ENCODE results near the gene PCLAF.

DNA sequence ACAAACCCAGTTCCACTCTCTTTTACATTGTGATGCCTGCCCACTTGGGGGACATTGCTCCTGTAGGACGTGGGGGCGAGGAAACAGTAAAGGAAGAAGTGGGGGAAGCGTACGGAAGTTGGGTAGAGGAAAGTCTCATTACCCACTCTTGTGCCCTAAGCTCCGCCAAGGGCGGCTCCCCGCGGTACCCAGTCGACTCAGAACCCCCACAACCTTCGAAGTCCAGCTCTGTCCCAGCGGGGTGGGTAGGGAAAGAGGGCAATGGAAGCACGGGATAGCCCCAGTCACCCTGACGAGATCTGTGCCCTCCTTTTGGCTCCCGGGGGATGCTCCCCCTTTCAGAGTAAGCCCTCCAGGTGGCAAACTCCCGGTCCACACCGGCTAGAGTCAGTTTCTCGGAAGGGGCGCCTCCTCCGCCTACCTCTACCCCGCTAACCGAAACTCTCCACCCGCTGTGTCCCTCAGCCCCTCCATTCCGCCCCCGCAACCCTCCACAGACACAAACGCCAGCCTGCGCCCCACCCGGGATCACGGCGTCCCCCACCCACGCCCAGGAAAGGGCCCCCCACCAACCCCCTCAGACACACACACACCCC is 25.8 kb downstream of the PCLAF start:
- TF ChIP-seq, protein P1, sequence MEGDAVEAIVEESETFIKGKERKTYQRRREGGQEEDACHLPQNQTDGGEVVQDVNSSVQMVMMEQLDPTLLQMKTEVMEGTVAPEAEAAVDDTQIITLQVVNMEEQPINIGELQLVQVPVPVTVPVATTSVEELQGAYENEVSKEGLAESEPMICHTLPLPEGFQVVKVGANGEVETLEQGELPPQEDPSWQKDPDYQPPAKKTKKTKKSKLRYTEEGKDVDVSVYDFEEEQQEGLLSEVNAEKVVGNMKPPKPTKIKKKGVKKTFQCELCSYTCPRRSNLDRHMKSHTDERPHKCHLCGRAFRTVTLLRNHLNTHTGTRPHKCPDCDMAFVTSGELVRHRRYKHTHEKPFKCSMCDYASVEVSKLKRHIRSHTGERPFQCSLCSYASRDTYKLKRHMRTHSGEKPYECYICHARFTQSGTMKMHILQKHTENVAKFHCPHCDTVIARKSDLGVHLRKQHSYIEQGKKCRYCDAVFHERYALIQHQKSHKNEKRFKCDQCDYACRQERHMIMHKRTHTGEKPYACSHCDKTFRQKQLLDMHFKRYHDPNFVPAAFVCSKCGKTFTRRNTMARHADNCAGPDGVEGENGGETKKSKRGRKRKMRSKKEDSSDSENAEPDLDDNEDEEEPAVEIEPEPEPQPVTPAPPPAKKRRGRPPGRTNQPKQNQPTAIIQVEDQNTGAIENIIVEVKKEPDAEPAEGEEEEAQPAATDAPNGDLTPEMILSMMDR (conservative IDR thresholded peaks at IDR 0.05; ENCODE audit: low read depth, low read length), result no peak
- TF ChIP-seq EZH2 (IDR thresholded peaks at IDR 0.05; ENCODE audit: borderline replicate concordance, low read depth, low read length, poor library complexity, severe bottlenecking), result no peak
